ENCODE results near the gene THSD7A. TPM values are rescaled to one million over a fixed set of nuclear protein-coding genes. Genes with fewer than 3 reads are reported as not detected.

The THSD7A gene
- total and polyA plus RNA-seq, 9 of the 15 experiments (the other 6 are each of a cell fraction or from before 2014, with no cell fraction given): 0.01 to 0.02 TPM; not detected in 7

GRCh38 chr7:11437994-11438393, 394.0 kb downstream of the THSD7A start:
- H3K36me3 ChIP-seq (ENCODE audit: control insufficient read depth, insufficient read depth, low read length): no peaks in the 10 kb centered on the region
- no peaks in the 10 kb centered on the region for H4K20me1 ChIP-seq (replicated peaks; ENCODE audit: control insufficient read depth, insufficient read depth, low read length)
- no peak overlapping the region for H3K4me3 ChIP-seq
- whole genome bisulfite sequencing (ENCODE audit: insufficient coverage, low coverage, missing lambda C conversion rate): 0% methylated on average over 1 of the region's 1 CpG
- no peaks in the 10 kb centered on the region for H3K79me2 ChIP-seq (ENCODE audit: control insufficient read depth, insufficient read depth, low read length)
- no TSS peak for BruUV-seq (replicated peaks)
- no peaks in the 10 kb centered on the region for H3K9me3 ChIP-seq (replicated peaks; ENCODE audit: control insufficient read depth, insufficient read depth, low read depth, low read length)
- H3K9me1 ChIP-seq (ENCODE audit: control insufficient read depth, insufficient read depth, low read length): no peaks in the 10 kb centered on the region
- H3K27me3 ChIP-seq (ENCODE audit: control insufficient read depth in 2 of 2, insufficient read depth in 2 of 2, low read length in 2 of 2): no peaks in the 10 kb centered on the region
- TF ChIP-seq, protein P1, sequence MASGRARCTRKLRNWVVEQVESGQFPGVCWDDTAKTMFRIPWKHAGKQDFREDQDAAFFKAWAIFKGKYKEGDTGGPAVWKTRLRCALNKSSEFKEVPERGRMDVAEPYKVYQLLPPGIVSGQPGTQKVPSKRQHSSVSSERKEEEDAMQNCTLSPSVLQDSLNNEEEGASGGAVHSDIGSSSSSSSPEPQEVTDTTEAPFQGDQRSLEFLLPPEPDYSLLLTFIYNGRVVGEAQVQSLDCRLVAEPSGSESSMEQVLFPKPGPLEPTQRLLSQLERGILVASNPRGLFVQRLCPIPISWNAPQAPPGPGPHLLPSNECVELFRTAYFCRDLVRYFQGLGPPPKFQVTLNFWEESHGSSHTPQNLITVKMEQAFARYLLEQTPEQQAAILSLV (tag; IDR thresholded peaks at IDR 0.05): no peak
- TF ChIP-seq PRDM10 (IDR thresholded peaks at IDR 0.05; ENCODE audit: partially characterized antibody): no peak
- no peak for TF ChIP-seq TAF7 (tag; IDR thresholded peaks at IDR 0.05)
- TF ChIP-seq ZNF589 (CRISPR knock-in tag; IDR thresholded peaks at IDR 0.05; ENCODE audit: low read depth): no peak
- TF ChIP-seq SNRNP70 (optimal IDR thresholded peaks at IDR 0.05; ENCODE audit: low read depth, low read length): no peak
- TF ChIP-seq CBX1 (IDR thresholded peaks at IDR 0.05; ENCODE audit: low read depth): no peak
- TF ChIP-seq TEAD1 (CRISPR knock-in tag; IDR thresholded peaks at IDR 0.05): no peak
- no peak for TF ChIP-seq ZNF431 (CRISPR knock-in tag; IDR thresholded peaks at IDR 0.05)
- TF ChIP-seq RFX1 (IDR thresholded peaks at IDR 0.05): no peak
- no peak for TF ChIP-seq UBTF (IDR thresholded peaks at IDR 0.05; ENCODE audit: borderline replicate concordance in 1 of 2, low read depth in 2 of 2, low read length in 2 of 2)
- FAIRE-seq: no peak
- DNase-seq (ENCODE audit: extremely low read depth in 1 of 4, low spot score in 3 of 4): no peak
- H3K4me1 ChIP-seq (replicated peaks in 1 of 2; ENCODE audit: control insufficient read depth in 2 of 2, insufficient read depth in 2 of 2, low read length in 2 of 2): no peaks in the 10 kb centered on the region
- no peak overlapping the region for H2AFZ ChIP-seq (ENCODE audit: low read depth, low read length)
- in situ Hi-C loops (cut with MboI): no loop called here
- ATAC-seq: no peak
- POLR2A ChIA-PET: no interaction called here
- CTCF ChIA-PET (ENCODE audit: low intra/inter-chr PET ratio): no interaction called here
- intact Hi-C loops (cut with micrococcal nuclease): no loop called here
- H3K4me2 ChIP-seq (ENCODE audit: insufficient read depth, low read length): no peak overlapping the region
- no peak overlapping the region for H3K27ac ChIP-seq (ENCODE audit: extremely low read depth, low read depth, low read length)
- no peak overlapping the region for H3K9ac ChIP-seq (ENCODE audit: insufficient read depth in 1 of 2, low read depth in 2 of 2, low read length in 2 of 2)
